Neutrophil (primary cell): Measurements from ENCODE around the gene TRIM66.

Experiments
- H3K27ac ChIP-seq: fragments of 200-600 bp; sonication (generic); 2 replicates; pipeline ENCODE4 v1.5.1; 2016; ENCODE audit warnings: mild to moderate bottlenecking, moderate library complexity
- H3K27me3 ChIP-seq: fragments of 200-600 bp; sonication (generic); 2 replicates; pipeline ENCODE4 v1.6.0; 2016; ENCODE audit warnings: mild to moderate bottlenecking
- H3K36me3 ChIP-seq: fragments of 200-600 bp; sonication (generic); 2 replicates; pipeline ENCODE4 v1.5.1; 2017
- H3K4me1 ChIP-seq, 2 experiments: fragments of 200-600 bp in 1 of 2; sonication (generic) in 1 of 2; 1 replicate in 1 of 2; 2 replicates in 1 of 2; pipeline versions ENCODE4 v1.5.1 to v1.6.1; 2013 to 2016; ENCODE audit warnings: low read depth in 1 of 2, low read length in 1 of 2, mild to moderate bottlenecking in 1 of 2, moderate library complexity in 1 of 2; ENCODE audit not compliant: control insufficient read depth in 1 of 2, insufficient read depth in 1 of 2
- H3K4me3 ChIP-seq, 2 experiments: fragments of 200-600 bp in 1 of 2; sonication (generic) in 1 of 2; 1 replicate in 1 of 2; 2 replicates in 1 of 2; pipeline ENCODE4 v1.5.1; 2013 to 2016; ENCODE audit warnings: low read depth in 1 of 2, low read length in 1 of 2, mild to moderate bottlenecking in 1 of 2, moderate library complexity in 1 of 2
- H3K9me3 ChIP-seq: fragments of 200-600 bp; sonication (generic); 2 replicates; pipeline ENCODE4 v1.5.1; 2016
- TF ChIP-seq, protein P1 (sequence below): fragments of 200-600 bp; sonication (generic); IDR thresholded peaks from 2 replicates; pipeline ENCODE4 v1.5.1; 2016; ENCODE audit warnings: antibody characterized with exemption

TRIM66 gene, protein sequence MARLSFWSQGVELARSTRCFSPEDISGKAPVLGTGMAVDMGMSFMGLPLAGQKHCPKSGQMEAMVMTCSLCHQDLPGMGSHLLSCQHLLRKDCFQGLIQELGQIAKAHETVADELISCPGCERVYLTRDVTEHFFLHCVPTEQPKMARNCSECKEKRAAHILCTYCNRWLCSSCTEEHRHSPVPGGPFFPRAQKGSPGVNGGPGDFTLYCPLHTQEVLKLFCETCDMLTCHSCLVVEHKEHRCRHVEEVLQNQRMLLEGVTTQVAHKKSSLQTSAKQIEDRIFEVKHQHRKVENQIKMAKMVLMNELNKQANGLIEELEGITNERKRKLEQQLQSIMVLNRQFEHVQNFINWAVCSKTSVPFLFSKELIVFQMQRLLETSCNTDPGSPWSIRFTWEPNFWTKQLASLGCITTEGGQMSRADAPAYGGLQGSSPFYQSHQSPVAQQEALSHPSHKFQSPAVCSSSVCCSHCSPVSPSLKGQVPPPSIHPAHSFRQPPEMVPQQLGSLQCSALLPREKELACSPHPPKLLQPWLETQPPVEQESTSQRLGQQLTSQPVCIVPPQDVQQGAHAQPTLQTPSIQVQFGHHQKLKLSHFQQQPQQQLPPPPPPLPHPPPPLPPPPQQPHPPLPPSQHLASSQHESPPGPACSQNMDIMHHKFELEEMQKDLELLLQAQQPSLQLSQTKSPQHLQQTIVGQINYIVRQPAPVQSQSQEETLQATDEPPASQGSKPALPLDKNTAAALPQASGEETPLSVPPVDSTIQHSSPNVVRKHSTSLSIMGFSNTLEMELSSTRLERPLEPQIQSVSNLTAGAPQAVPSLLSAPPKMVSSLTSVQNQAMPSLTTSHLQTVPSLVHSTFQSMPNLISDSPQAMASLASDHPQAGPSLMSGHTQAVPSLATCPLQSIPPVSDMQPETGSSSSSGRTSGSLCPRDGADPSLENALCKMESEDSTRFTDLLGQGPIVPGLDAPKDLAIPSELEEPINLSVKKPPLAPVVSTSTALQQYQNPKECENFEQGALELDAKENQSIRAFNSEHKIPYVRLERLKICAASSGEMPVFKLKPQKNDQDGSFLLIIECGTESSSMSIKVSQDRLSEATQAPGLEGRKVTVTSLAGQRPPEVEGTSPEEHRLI (N-terminal part only)

GRCh38 chr11:8682303-8683114 is at the start of gene TRIM66, which contains the start of gene RPL27A:
Gene TRIM66 (minus strand): TSS chr11:8682665. CDS start chr11:8672274, 10,391 bp downstream.
Gene RPL27A (plus strand): TSS chr11:8682792. CDS start chr11:8682814, 22 bp downstream.
- H3K9me3 ChIP-seq: no peaks in the 10 kb centered on the region
- H3K36me3 ChIP-seq: peaks cover 33% of the 10 kb centered on the region
- peak within 1 kb of the TSS; percentile 88 to 96 for H3K4me3 ChIP-seq
- TF ChIP-seq, protein P1, sequence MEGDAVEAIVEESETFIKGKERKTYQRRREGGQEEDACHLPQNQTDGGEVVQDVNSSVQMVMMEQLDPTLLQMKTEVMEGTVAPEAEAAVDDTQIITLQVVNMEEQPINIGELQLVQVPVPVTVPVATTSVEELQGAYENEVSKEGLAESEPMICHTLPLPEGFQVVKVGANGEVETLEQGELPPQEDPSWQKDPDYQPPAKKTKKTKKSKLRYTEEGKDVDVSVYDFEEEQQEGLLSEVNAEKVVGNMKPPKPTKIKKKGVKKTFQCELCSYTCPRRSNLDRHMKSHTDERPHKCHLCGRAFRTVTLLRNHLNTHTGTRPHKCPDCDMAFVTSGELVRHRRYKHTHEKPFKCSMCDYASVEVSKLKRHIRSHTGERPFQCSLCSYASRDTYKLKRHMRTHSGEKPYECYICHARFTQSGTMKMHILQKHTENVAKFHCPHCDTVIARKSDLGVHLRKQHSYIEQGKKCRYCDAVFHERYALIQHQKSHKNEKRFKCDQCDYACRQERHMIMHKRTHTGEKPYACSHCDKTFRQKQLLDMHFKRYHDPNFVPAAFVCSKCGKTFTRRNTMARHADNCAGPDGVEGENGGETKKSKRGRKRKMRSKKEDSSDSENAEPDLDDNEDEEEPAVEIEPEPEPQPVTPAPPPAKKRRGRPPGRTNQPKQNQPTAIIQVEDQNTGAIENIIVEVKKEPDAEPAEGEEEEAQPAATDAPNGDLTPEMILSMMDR: peak; percentile 64
- H3K4me1 ChIP-seq: peaks cover 23% of the 10 kb centered on the region in 2 experiments
- no peaks in the 10 kb centered on the region for H3K27me3 ChIP-seq
- H3K27ac ChIP-seq: peak within 1 kb of the TSS; percentile 93

- no peaks in the 10 kb centered on the region for H3K9me3 ChIP-seq
- H3K4me1 ChIP-seq: no peaks in the 10 kb centered on the region
- TF ChIP-seq, protein P1: no peak
- no peak overlapping the region for H3K27ac ChIP-seq
- H3K4me3 ChIP-seq: no peak overlapping the region
- no peaks in the 10 kb centered on the region for H3K27me3 ChIP-seq
- no peaks in the 10 kb centered on the region for H3K36me3 ChIP-seq
Measured at GRCh38 chr11:8731647-8732323, 49.3 kb upstream of the TRIM66 start.

GRCh38 chr11:8730697-8731020 is 48.2 kb upstream of the TRIM66 start:
- H3K27ac ChIP-seq: no peak overlapping the region

DNA sequence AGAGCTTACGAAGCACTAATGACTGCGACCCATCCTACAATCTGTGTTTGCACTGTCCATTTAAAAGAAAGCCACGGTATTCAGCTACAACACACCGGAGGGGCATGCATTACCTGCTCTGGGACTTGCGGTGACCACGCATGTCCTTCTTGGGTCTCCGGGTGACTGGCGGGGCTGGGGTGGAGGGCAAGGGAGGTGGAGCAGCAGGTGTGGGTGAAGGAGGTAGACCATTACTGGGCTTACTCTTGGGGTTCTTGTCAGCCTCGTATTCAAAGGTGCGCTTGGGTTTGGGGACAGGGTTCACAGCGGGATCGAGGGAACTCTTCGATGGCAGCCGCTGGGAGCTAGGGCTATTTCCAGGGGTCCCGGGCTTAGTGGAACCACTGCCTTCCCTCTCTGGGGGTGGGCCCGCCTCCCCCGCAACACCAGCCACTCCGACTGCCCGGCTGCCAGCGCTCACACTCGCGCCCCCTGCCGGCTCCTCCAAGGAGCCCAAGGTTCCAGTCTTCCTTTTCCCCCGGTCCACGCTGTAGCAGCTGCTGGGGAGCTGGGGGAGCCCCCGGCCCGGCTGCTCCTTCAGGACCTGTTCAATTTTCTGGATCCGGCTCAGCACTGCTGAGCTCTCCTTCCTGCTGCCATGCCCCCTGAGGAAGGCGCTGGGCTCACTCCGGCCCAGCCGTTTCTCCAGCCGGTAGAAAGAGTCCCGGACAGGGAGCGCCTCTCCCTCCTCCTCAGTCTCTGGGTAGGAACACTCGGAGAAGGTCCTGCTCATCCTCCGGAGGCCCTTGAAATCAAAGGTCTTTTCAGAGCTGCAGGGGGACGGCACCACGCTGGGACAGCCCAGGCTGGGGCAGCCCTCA is 47.6 kb upstream of the TRIM66 start:
- Histone ChIP-seq H3K27ac (no peak overlapping the region), H3K36me3 (no peaks in the 10 kb centered on the region), H3K9me3 (no peaks in the 10 kb centered on the region), H3K4me3 (no peak overlapping the region), H3K4me1 (no peaks in the 10 kb centered on the region), H3K27me3 (no peaks in the 10 kb centered on the region)
- TF ChIP-seq, protein P1: no peak

More at GRCh38 chr11:8730697-8731020, 48.2 kb upstream of the TRIM66 start:
- H3K4me1 ChIP-seq: no peaks in the 10 kb centered on the region
- no peaks in the 10 kb centered on the region for H3K9me3 ChIP-seq
- no peaks in the 10 kb centered on the region for H3K27me3 ChIP-seq
- no peak overlapping the region for H3K4me3 ChIP-seq
- H3K36me3 ChIP-seq: no peaks in the 10 kb centered on the region
- TF ChIP-seq, protein P1: no peak
